ENCODE results near the gene GRB2. TPM values are rescaled to one million over a fixed set of nuclear protein-coding genes. Genes with fewer than 3 reads are reported as not detected.
A peak's percentile ranks its signal among the peaks of the same experiment; 100 is the strongest.

GRB2 gene
- total RNA-seq, 2 experiments from 2014 or later, result 244 to 308 TPM

DNA sequence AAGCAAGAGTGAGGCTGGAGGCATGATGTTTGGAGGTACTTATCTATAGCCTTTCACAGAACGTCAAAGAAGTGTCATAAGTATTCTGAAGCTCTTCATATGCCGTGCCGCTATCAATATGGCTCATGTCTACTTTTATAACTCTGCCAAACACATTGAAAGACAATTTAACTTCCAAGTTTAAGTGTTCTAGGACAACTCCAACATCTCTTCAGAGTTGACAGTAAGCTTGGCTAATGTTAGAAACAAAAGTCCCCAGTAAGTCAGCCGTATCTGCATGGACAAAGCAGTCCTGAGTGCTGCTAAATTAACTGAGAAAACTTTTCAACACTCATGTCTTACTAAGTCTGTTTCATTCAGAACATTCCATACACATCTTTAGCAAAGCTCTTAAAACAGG lies 32.2 kb downstream of the GRB2 start:
- no peak for DNase-seq (ENCODE audit: low spot score)
- no peaks in the 10 kb centered on the region for H3K9me2 ChIP-seq (ENCODE audit: insufficient read depth, low read length)
- CTCF ChIA-PET (ENCODE audit: unreplicated experiment), result no interaction called here
- H2AFZ ChIP-seq (ENCODE audit: low read length), result no peak overlapping the region
- peaks cover 87% of the 10 kb centered on the region for H3K36me3 ChIP-seq (ENCODE audit: insufficient read depth, low read length)
- peaks cover 72% of the 10 kb centered on the region for H3K4me1 ChIP-seq (ENCODE audit: insufficient read depth, low read length, poor library complexity, severe bottlenecking)
- H3K4me3 ChIP-seq (ENCODE audit: low read depth, low read length, poor library complexity, severe bottlenecking), result no peak overlapping the region
- H4K20me1 ChIP-seq (ENCODE audit: insufficient read depth, low read length), result peaks cover 45% of the 10 kb centered on the region
- H3K4me2 ChIP-seq (ENCODE audit: low read length), result no peak overlapping the region
- POLR2A ChIA-PET, result interaction anchor here (0.9 to 5.5 kb wide), 6 partner anchors 8 to 102 kb away, joined by 3 to 20 read pairs (median 6); partner anchors contain the start of gene MIF4GD
- peaks cover 99% of the 10 kb centered on the region for H3K79me2 ChIP-seq (ENCODE audit: insufficient read depth, low read depth, low read length)
- no peaks in the 10 kb centered on the region; the same call in 1 of the 2 replicates for H3K9me3 ChIP-seq (ENCODE audit: low read length)
- no peak overlapping the region for H3K27ac ChIP-seq (ENCODE audit: low read depth, low read length, poor library complexity, severe bottlenecking)
- TSS peak; percentile 26 for BruUV-seq (replicated peaks)
- intact Hi-C loops (cut with micrococcal nuclease; ENCODE audit: unreplicated experiment), result no loop called here
- TF ChIP-seq EZH2phosphoT487 (IDR thresholded peaks at IDR 0.05; ENCODE audit: borderline replicate concordance, low read depth, low read length), result no peak
- TF ChIP-seq, protein P1, sequence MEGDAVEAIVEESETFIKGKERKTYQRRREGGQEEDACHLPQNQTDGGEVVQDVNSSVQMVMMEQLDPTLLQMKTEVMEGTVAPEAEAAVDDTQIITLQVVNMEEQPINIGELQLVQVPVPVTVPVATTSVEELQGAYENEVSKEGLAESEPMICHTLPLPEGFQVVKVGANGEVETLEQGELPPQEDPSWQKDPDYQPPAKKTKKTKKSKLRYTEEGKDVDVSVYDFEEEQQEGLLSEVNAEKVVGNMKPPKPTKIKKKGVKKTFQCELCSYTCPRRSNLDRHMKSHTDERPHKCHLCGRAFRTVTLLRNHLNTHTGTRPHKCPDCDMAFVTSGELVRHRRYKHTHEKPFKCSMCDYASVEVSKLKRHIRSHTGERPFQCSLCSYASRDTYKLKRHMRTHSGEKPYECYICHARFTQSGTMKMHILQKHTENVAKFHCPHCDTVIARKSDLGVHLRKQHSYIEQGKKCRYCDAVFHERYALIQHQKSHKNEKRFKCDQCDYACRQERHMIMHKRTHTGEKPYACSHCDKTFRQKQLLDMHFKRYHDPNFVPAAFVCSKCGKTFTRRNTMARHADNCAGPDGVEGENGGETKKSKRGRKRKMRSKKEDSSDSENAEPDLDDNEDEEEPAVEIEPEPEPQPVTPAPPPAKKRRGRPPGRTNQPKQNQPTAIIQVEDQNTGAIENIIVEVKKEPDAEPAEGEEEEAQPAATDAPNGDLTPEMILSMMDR (conservative IDR thresholded peaks at IDR 0.05; ENCODE audit: low read length), result no peak

DNA sequence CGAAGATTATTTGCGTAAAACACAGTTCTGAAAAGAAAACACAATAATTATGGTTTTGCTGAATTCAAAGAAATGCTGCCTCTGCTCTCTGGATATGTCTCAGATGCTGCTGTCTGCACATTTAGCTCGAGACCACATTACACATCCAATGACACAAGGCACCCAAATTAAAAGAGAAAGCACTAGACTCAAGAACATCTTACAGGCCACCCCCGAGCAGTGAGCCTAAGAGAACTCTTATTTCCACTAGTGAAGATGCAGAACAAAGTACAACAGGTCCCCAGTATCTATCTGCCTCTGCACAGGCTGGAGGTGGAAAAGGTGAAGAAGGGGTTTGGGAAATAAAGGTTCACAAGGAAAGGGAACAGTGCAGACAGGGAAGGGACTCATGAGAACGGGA lies 33.5 kb downstream of the GRB2 start:
- Histone ChIP-seq H3K4me3 (ENCODE audit: low read depth, low read length, poor library complexity, severe bottlenecking) (no peak overlapping the region), H4K20me1 (ENCODE audit: insufficient read depth, low read length) (peaks cover 46% of the 10 kb centered on the region), H3K9me2 (ENCODE audit: insufficient read depth, low read length) (no peaks in the 10 kb centered on the region), H3K4me2 (ENCODE audit: low read length) (peak overlapping the region; percentile 14), H3K36me3 (ENCODE audit: insufficient read depth, low read length) (peaks cover 82% of the 10 kb centered on the region), H2AFZ (ENCODE audit: low read length) (no peak overlapping the region), H3K4me1 (ENCODE audit: insufficient read depth, low read length, poor library complexity, severe bottlenecking) (peaks cover 80% of the 10 kb centered on the region), H3K79me2 (ENCODE audit: insufficient read depth, low read depth, low read length) (peaks cover 99% of the 10 kb centered on the region), H3K9me3 (ENCODE audit: low read length) (no peaks in the 10 kb centered on the region), H3K27ac (ENCODE audit: low read depth, low read length, poor library complexity, severe bottlenecking) (peak overlapping the region; percentile 1)
- CTCF ChIA-PET (ENCODE audit: unreplicated experiment), result no interaction called here
- TF ChIP-seq, protein P1 (conservative IDR thresholded peaks at IDR 0.05; ENCODE audit: low read length), result no peak
- TF ChIP-seq EZH2phosphoT487 (IDR thresholded peaks at IDR 0.05; ENCODE audit: borderline replicate concordance, low read depth, low read length), result no peak
- no TSS peak for BruUV-seq (replicated peaks)
- POLR2A ChIA-PET, result interaction anchor here (0.7 to 5.5 kb wide), 3 partner anchors 25 to 35 kb away, joined by 4 to 20 read pairs (median 6); no protein-coding TSS in a partner anchor
- intact Hi-C loops (cut with micrococcal nuclease; ENCODE audit: unreplicated experiment), result no loop called here
- DNase-seq (ENCODE audit: low spot score), result no peak

DNA sequence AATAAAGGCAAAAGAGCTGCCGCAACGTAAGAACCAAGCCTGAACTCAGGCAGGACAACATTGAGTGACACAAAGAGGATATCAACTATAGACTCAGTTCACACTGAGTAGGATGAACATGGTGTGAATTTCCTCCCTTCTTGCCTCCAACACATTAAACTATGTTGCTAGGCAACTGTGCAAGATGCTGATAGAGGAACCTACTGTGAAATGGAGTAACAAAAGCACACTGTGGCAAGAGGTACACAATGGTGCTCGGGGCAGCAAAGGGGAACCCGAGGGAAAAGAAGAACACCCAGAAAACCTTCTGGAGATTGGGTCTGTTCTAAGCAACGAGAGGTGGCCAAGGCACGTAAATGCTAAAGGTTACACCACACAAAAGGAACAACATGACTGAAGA lies 34.1 kb downstream of the GRB2 start:
- no TSS peak for BruUV-seq (replicated peaks)
- Histone ChIP-seq H3K4me1 (ENCODE audit: insufficient read depth, low read length, poor library complexity, severe bottlenecking) (peaks cover 80% of the 10 kb centered on the region), H3K4me2 (ENCODE audit: low read length) (peak overlapping the region; percentile 14), H4K20me1 (ENCODE audit: insufficient read depth, low read length) (peaks cover 47% of the 10 kb centered on the region), H3K4me3 (ENCODE audit: low read depth, low read length, poor library complexity, severe bottlenecking) (no peak overlapping the region), H3K9me2 (ENCODE audit: insufficient read depth, low read length) (no peaks in the 10 kb centered on the region), H2AFZ (ENCODE audit: low read length) (no peak overlapping the region), H3K27ac (ENCODE audit: low read depth, low read length, poor library complexity, severe bottlenecking) (peak overlapping the region; percentile 1), H3K9me3 (ENCODE audit: low read length) (no peaks in the 10 kb centered on the region), H3K79me2 (ENCODE audit: insufficient read depth, low read depth, low read length) (peaks cover 99% of the 10 kb centered on the region), H3K36me3 (ENCODE audit: insufficient read depth, low read length) (peaks cover 79% of the 10 kb centered on the region)
- peak; percentile 56 for DNase-seq (ENCODE audit: low spot score)
- intact Hi-C loops (cut with micrococcal nuclease; ENCODE audit: unreplicated experiment), result no loop called here
- ChIA-PET POLR2A (interaction anchor here (0.7 to 5.5 kb wide), 2 partner anchors 27 to 35 kb away, joined by 4 to 20 read pairs; no protein-coding TSS in a partner anchor), CTCF (ENCODE audit: unreplicated experiment) (no interaction called here)
- TF ChIP-seq, protein P1 (conservative IDR thresholded peaks at IDR 0.05; ENCODE audit: low read length), result no peak
- no peak for TF ChIP-seq EZH2phosphoT487 (IDR thresholded peaks at IDR 0.05; ENCODE audit: borderline replicate concordance, low read depth, low read length)

Measured in OCI-LY7 (cell line).